HepG2 (cell line): Measurements from ENCODE around the gene NHERF2. TPM values are rescaled to one million over a fixed set of nuclear protein-coding genes. Genes with fewer than 3 reads are reported as not detected.

ENCODE experiments used
- ATAC-seq: fragments of 200-7000 bp; cut with Tn5 transposase; 3 replicates; pipeline ENCODE4 v1.9.1; 2020; ENCODE audit warnings: mild to moderate bottlenecking, moderate library complexity
- BruUV-seq: library from RNA; stranded (reverse); fragments of 400-500 nt; replicated peaks from 2 replicates; lab custom pipeline; 2021; lab: Mats Ljungman, UMichigan
- CTCF ChIA-PET: fragments of 300-600 bp; formaldehyde crosslinking; extraction: SDS; loops from one replicate; lab custom pipeline; 2021; ENCODE audit warnings: low total read pairs, inconsistent platforms, low intra/inter-chr PET ratio; lab: Yijun Ruan, JAX
- POLR2A ChIA-PET: fragments of 350-600 bp; sonication (Branson Sonifier 250); formaldehyde crosslinking; loops from one replicate; lab custom pipeline; 2020; ENCODE audit warnings: antibody characterized with exemption, inconsistent platforms; lab: Yijun Ruan, JAX
- DNase-seq: peaks from one replicate; pipeline ENCODE4 v3.0.0-alpha.2; 2015; ENCODE audit warnings: low spot score
- FAIRE-seq: peaks from 3 replicates; lab custom pipeline; 2011; peaks lifted over from hg19 to GRCh38; lab: Jason Lieb, UNC
- H2AFZ ChIP-seq: one replicate; pipeline ENCODE4 v1.6.1; 2011; ENCODE audit warnings: low read length, inconsistent platforms
- H3K27ac ChIP-seq: fragments of 300-600 bp; 3 replicates; pipeline ENCODE4 v1.8.0; 2011; ENCODE audit warnings: mixed run types, mild to moderate bottlenecking, mixed read lengths, low read length, inconsistent platforms; ENCODE audit not compliant: insufficient read depth; ENCODE audit errors: extremely low read length
- H3K27me3 ChIP-seq, 2 experiments: fragments of 200-600 bp in 1 of 2; 2 replicates in 1 of 2; 3 replicates in 1 of 2; pipeline versions ENCODE4 v1.6.0 to v1.8.0; 2011; ENCODE audit warnings: low read length in 2 of 2, mild to moderate bottlenecking in 2 of 2, moderate library complexity in 2 of 2, inconsistent platforms in 1 of 2; ENCODE audit not compliant: insufficient read depth in 2 of 2, control insufficient read depth in 1 of 2
- H3K36me3 ChIP-seq, 2 experiments: fragments of 200-600 bp in 1 of 2; replicated peaks in 1 of 2; 2 replicates in 1 of 2; 3 replicates in 1 of 2; pipeline versions ENCODE4 v1.5.1 to v1.8.0; 2011; ENCODE audit warnings: low read length in 2 of 2, inconsistent platforms in 1 of 2; ENCODE audit not compliant: insufficient read depth in 2 of 2, control insufficient read depth in 1 of 2
- H3K4me1 ChIP-seq: 2 replicates; pipeline ENCODE4 v1.5.1; 2012; ENCODE audit warnings: low read length, inconsistent platforms; ENCODE audit not compliant: insufficient read depth
- H3K4me2 ChIP-seq: 2 replicates; pipeline ENCODE4 v1.6.0; 2011; ENCODE audit warnings: low read depth, low read length, inconsistent platforms
- H3K4me3 ChIP-seq, 3 experiments: fragments of 200-600 bp in 1 of 3; sonication (generic), shearing (Covaris generic) in 1 of 3; replicated peaks in 1 of 3; 2 replicates each; pipeline ENCODE4 v1.5.1; 2011 to 2016; ENCODE audit warnings: low read length in 3 of 3, inconsistent platforms in 2 of 3, low read depth in 2 of 3, mild to moderate bottlenecking in 2 of 3, control low read depth in 1 of 3, mixed read lengths in 1 of 3; ENCODE audit not compliant: insufficient read depth in 1 of 3
- H3K79me2 ChIP-seq: one replicate; pipeline ENCODE4 v1.6.1; 2011; ENCODE audit warnings: low read length, inconsistent platforms; ENCODE audit not compliant: insufficient read depth
- H3K9ac ChIP-seq: 2 replicates; pipeline ENCODE4 v1.6.0; 2011; ENCODE audit warnings: mild to moderate bottlenecking, low read depth, low read length, inconsistent platforms; ENCODE audit not compliant: insufficient read depth
- H3K9me3 ChIP-seq: 2 replicates; pipeline ENCODE4 v1.5.1; 2012; ENCODE audit warnings: mild to moderate bottlenecking, low read length
- H4K20me1 ChIP-seq: 2 replicates; pipeline ENCODE4 v1.6.0; 2011; ENCODE audit warnings: inconsistent platforms, mild to moderate bottlenecking, low read length, moderate library complexity; ENCODE audit not compliant: insufficient read depth
- ASH2L ChIP-seq: fragments of 300-600, 200-600 bp; sonication (generic); IDR thresholded peaks from 2 replicates; pipeline ENCODE4 v1.7.0; 2017; ENCODE audit warnings: low read depth, mild to moderate bottlenecking, moderate library complexity, mixed read lengths, low read length; ENCODE audit not compliant: insufficient read length
- CENPT ChIP-seq: sonication (generic); formaldehyde crosslinking; IDR thresholded peaks from 2 replicates; pipeline ENCODE4 v1.8.0; 2022; ENCODE audit warnings: low read depth, mild to moderate bottlenecking, moderate library complexity, missing genetic modification reagents
- FOXA1 ChIP-seq, 2 experiments: fragments of 450-650 bp in 1 of 2; sonication (generic) in 1 of 2; formaldehyde crosslinking in 1 of 2; IDR thresholded peaks; 2 replicates each; pipeline versions ENCODE4 v1.4.0 to v1.6.1; 2016 to 2020; ENCODE audit warnings: missing genetic modification reagents in 1 of 2
- FOXA3 ChIP-seq: IDR thresholded peaks from 2 replicates; pipeline ENCODE4 v1.6.1; 2016; ENCODE audit warnings: missing genetic modification reagents, missing compliant biosample characterization
- FUBP1 ChIP-seq: sonication (generic); formaldehyde crosslinking; IDR thresholded peaks from 2 replicates; pipeline ENCODE4 v1.5.1; 2020; ENCODE audit warnings: missing genetic modification reagents, mild to moderate bottlenecking, borderline replicate concordance
- KDM5B ChIP-seq: sonication (generic); formaldehyde crosslinking; IDR thresholded peaks from 2 replicates; pipeline ENCODE4 v1.4.0; 2020; ENCODE audit warnings: missing genetic modification reagents, mild to moderate bottlenecking, borderline replicate concordance
- LRRFIP1 ChIP-seq: sonication (generic); formaldehyde crosslinking; conservative IDR thresholded peaks from 2 replicates; pipeline ENCODE4 v1.4.0; 2020; ENCODE audit warnings: missing genetic modification reagents
- SP4 ChIP-seq: sonication (generic); formaldehyde crosslinking; IDR thresholded peaks from 2 replicates; pipeline ENCODE4 v1.8.1; 2023; ENCODE audit warnings: mild to moderate bottlenecking, missing genetic modification reagents
- SRSF1 ChIP-seq: fragments of 200-400 bp; formaldehyde crosslinking; optimal IDR thresholded peaks from 2 replicates; pipeline ENCODE3; 2017; ENCODE audit warnings: mild to moderate bottlenecking, low read depth, low read length, moderate library complexity
- TCF7 ChIP-seq: sonication (generic); IDR thresholded peaks from 2 replicates; pipeline ENCODE4 v1.6.1; 2016; ENCODE audit warnings: antibody characterized with exemption, low read depth
- U2AF2 ChIP-seq: fragments of 200-400 bp; formaldehyde crosslinking; IDR thresholded peaks from 2 replicates; pipeline ENCODE4 v1.6.1; 2017; ENCODE audit warnings: low read depth, mild to moderate bottlenecking, low read length
- ZNF280B ChIP-seq: sonication (generic); formaldehyde crosslinking; IDR thresholded peaks from 2 replicates; pipeline ENCODE4 v1.5.0; 2020; ENCODE audit warnings: missing genetic modification reagents, mild to moderate bottlenecking, borderline replicate concordance
- ZNF530 ChIP-seq: sonication (generic); formaldehyde crosslinking; IDR thresholded peaks from 2 replicates; pipeline ENCODE4 v1.5.0; 2020; ENCODE audit warnings: low read depth, mild to moderate bottlenecking, missing genetic modification reagents
- ZNF577 ChIP-seq: sonication (generic); formaldehyde crosslinking; IDR thresholded peaks from 2 replicates; pipeline ENCODE4 v1.4.0; 2020; ENCODE audit warnings: mild to moderate bottlenecking, low read depth, missing genetic modification reagents, borderline replicate concordance
- ZNF639 ChIP-seq: conservative IDR thresholded peaks from 2 replicates; pipeline ENCODE4 v1.6.1; 2018; ENCODE audit warnings: missing genetic modification reagents
- WGBS: methylation state at CpG from one replicate; pipeline ENCODE4 v1.1.6; 2017; ENCODE audit warnings: low lambda C conversion rate; 5-methylcytosine and 5-hydroxymethylcytosine counted together
- in situ Hi-C: cut with HindIII; loops from 2 replicates; pipeline ENCODE4 v1.10.0; 2017; ENCODE audit warnings: low pct_unique_long_range_greater_than_20kb; ENCODE audit not compliant: extremely low pct_ligation_motif_present
- intact Hi-C: fragments of 100-400 bp; cut with micrococcal nuclease; formaldehyde crosslinking; loops from one replicate; pipeline ENCODE4 v1.10.0; 2022; ENCODE audit not compliant: unreplicated experiment
- polyA plus RNA-seq, 8 experiments: library from polyadenylated mRNA; depleted of rRNA in 3 of 8; stranded (reverse) in 7 of 8; unstranded in 1 of 8; fragments of >200 nt; fragmentation: Illumina TruSeq in 4 of 8; extraction: Trizol in 4 of 8; gene quantifications; 2 replicates each; pipeline versions ENCODE4 v1.2.1 to v1.2.3, GENCODE V29; 2011 to 2016; ENCODE audit warnings: low read depth in 4 of 8, missing spikeins in 1 of 8, mixed read lengths in 1 of 8; ENCODE audit not compliant: insufficient read depth in 1 of 8
- total RNA-seq, 5 experiments: library from RNA; depleted of rRNA; stranded (reverse); fragments of >200 nt; fragmentation: Illumina TruSeq; extraction: Trizol; gene quantifications; 2 replicates each; pipeline ENCODE4 v1.2.3, GENCODE V29; 2016; ENCODE audit warnings: low read depth in 1 of 5

NHERF2 gene
- total and polyA plus RNA-seq, 2 of the 13 experiments (the other 11 are each of a cell fraction or from before 2014, with no cell fraction given): 23.7 to 39.3 TPM

GRCh38 chr16:2040041-2040786, 13.5 kb downstream of the NHERF2 start:
- FAIRE-seq (no peak), ATAC-seq (peak; percentile 1), DNase-seq (no peak)
- peaks cover 70% of the 10 kb centered on the region for H3K4me1 ChIP-seq
- H3K4me2 ChIP-seq: peak overlapping the region; percentile 64
- H3K9me3 ChIP-seq: no peaks in the 10 kb centered on the region
- H3K79me2 ChIP-seq: no peaks in the 10 kb centered on the region
- intact Hi-C loops (no loop called here), in situ Hi-C loops (no loop called here)
- peak overlapping the region; percentile 86 for H3K27ac ChIP-seq
- CTCF ChIA-PET: no interaction called here
- H3K36me3 ChIP-seq: peaks cover 3 to 6% of the 10 kb centered on the region in 2 experiments; a peak in 4 of 5 replicates
- BruUV-seq: no TSS peak
- H3K4me3 ChIP-seq: peak overlapping the region in 1 of 3 experiments; percentile 46; a peak in 1 of 6 replicates
- POLR2A ChIA-PET: interaction anchor here (1.2 to 4.8 kb wide), 10 partner anchors 8 to 258 kb away, joined by 3 to 62 read pairs (median 5); partner anchors contain the start of genes NHERF2, NTHL1, NUBP2 and RPS2
- no peak overlapping the region for H2AFZ ChIP-seq
- no peaks in the 10 kb centered on the region for H3K27me3 ChIP-seq
- H4K20me1 ChIP-seq: no peaks in the 10 kb centered on the region
- 61% methylated on average over 12 of the region's 24 CpGs for WGBS
- peak overlapping the region; percentile 54 for H3K9ac ChIP-seq
- TF ChIP-seq LRRFIP1 (no peak), FOXA1 (IDR thresholded peaks at IDR 0.05) (no peak), FOXA1 (CRISPR knock-in tag; IDR thresholded peaks at IDR 0.05) (no peak), KDM5B (CRISPR knock-in tag) (no peak), TCF7 (no peak), CENPT (no peak), ZNF530 (CRISPR knock-in tag) (no peak), ZNF577 (no peak), U2AF2 (no peak), SP4 (CRISPR knock-in tag) (0 out of 2 replicates have a peak, but pooled peaks have one; percentile 48), ZNF280B (CRISPR knock-in tag) (0 out of 2 replicates have a peak, but pooled peaks have one; percentile 30), FOXA3 (CRISPR knock-in tag) (no peak), ASH2L (no peak), ZNF639 (no peak), SRSF1 (peak; percentile 52), FUBP1 (CRISPR knock-in tag) (no peak)
